22Rv1 (cell line): ENCODE results near the gene HEATR9.

Experiments
- CTCF ChIP-seq: fragments of 450-650 bp; IDR thresholded peaks from 2 replicates; pipeline ENCODE4 v1.5.1; 2017; ENCODE audit warnings: mild to moderate bottlenecking
- ZFX ChIP-seq: fragments of 450-650 bp; IDR thresholded peaks from 2 replicates; pipeline ENCODE4 v1.6.1; 2017; ENCODE audit warnings: antibody characterized with exemption, borderline replicate concordance

GRCh38 chr17:35842239-35842638 is 26.5 kb downstream of the HEATR9 start:
- TF ChIP-seq CTCF (no peak), ZFX (no peak)
